ENCODE data around the gene GALNTL6.

The GALNTL6 gene

GRCh38 chr4:172983631-172984030, 1170.4 kb downstream of the GALNTL6 start:
- Histone ChIP-seq H3K4me3 (ENCODE audit: low read depth, low read length) (no peak overlapping the region), H3K36me3 (ENCODE audit: control insufficient read depth, insufficient read depth, low read length) (no peaks in the 10 kb centered on the region), H3K4me1 (ENCODE audit: control insufficient read depth, insufficient read depth, low read length) (peaks cover 21% of the 10 kb centered on the region), H3K27me3 (ENCODE audit: control insufficient read depth, insufficient read depth, low read length) (no peaks in the 10 kb centered on the region), H3K9me3 (ENCODE audit: control insufficient read depth, insufficient read depth, low read length) (no peaks in the 10 kb centered on the region), H3K9ac (ENCODE audit: low read depth, low read length) (no peak overlapping the region)

- Histone ChIP-seq H3K9me3 (ENCODE audit: control insufficient read depth, insufficient read depth, low read length) (peaks cover 5% of the 10 kb centered on the region), H3K36me3 (ENCODE audit: control insufficient read depth, insufficient read depth, low read length) (no peaks in the 10 kb centered on the region), H3K9ac (ENCODE audit: low read depth, low read length) (no peak overlapping the region), H3K27me3 (ENCODE audit: control insufficient read depth, insufficient read depth, low read length) (no peaks in the 10 kb centered on the region), H3K4me1 (ENCODE audit: control insufficient read depth, insufficient read depth, low read length) (peaks cover 21% of the 10 kb centered on the region), H3K4me3 (ENCODE audit: low read depth, low read length) (no peak overlapping the region)
These were observed 1172.3 kb downstream of the GALNTL6 start for GRCh38 chr4:172985552-172985951.

GRCh38 chr4:172986114-172986513, 1172.9 kb downstream of the GALNTL6 start:
- Histone ChIP-seq H3K4me1 (ENCODE audit: control insufficient read depth, insufficient read depth, low read length) (peaks cover 21% of the 10 kb centered on the region), H3K9ac (ENCODE audit: low read depth, low read length) (no peak overlapping the region), H3K9me3 (ENCODE audit: control insufficient read depth, insufficient read depth, low read length) (peaks cover 5% of the 10 kb centered on the region), H3K4me3 (ENCODE audit: low read depth, low read length) (no peak overlapping the region), H3K27me3 (ENCODE audit: control insufficient read depth, insufficient read depth, low read length) (no peaks in the 10 kb centered on the region), H3K36me3 (ENCODE audit: control insufficient read depth, insufficient read depth, low read length) (no peaks in the 10 kb centered on the region)

- H3K9me3 ChIP-seq (ENCODE audit: control insufficient read depth, insufficient read depth, low read length), result peaks cover 5% of the 10 kb centered on the region
These were observed 1177.0 kb downstream of the GALNTL6 start for GRCh38 chr4:172989984-172990820.

GRCh38 chr4:172992648-172993378, 1179.6 kb downstream of the GALNTL6 start:
- peaks cover 5% of the 10 kb centered on the region for H3K9me3 ChIP-seq (ENCODE audit: control insufficient read depth, insufficient read depth, low read length)
- no peaks in the 10 kb centered on the region for H3K36me3 ChIP-seq (ENCODE audit: control insufficient read depth, insufficient read depth, low read length)
- H3K27me3 ChIP-seq (ENCODE audit: control insufficient read depth, insufficient read depth, low read length), result no peaks in the 10 kb centered on the region
- no peak overlapping the region for H3K9ac ChIP-seq (ENCODE audit: low read depth, low read length)
- no peak overlapping the region for H3K4me3 ChIP-seq (ENCODE audit: low read depth, low read length)
- H3K4me1 ChIP-seq (ENCODE audit: control insufficient read depth, insufficient read depth, low read length), result no peaks in the 10 kb centered on the region

More at GRCh38 chr4:172989984-172990820, 1177.0 kb downstream of the GALNTL6 start:
- H3K36me3 ChIP-seq (ENCODE audit: control insufficient read depth, insufficient read depth, low read length), result no peaks in the 10 kb centered on the region
- peaks cover 13% of the 10 kb centered on the region for H3K4me1 ChIP-seq (ENCODE audit: control insufficient read depth, insufficient read depth, low read length)
- no peak overlapping the region for H3K4me3 ChIP-seq (ENCODE audit: low read depth, low read length)
- H3K9ac ChIP-seq (ENCODE audit: low read depth, low read length), result no peak overlapping the region
- H3K27me3 ChIP-seq (ENCODE audit: control insufficient read depth, insufficient read depth, low read length), result no peaks in the 10 kb centered on the region

- H3K27me3 ChIP-seq (ENCODE audit: control insufficient read depth, insufficient read depth, low read length), result no peaks in the 10 kb centered on the region
- no peaks in the 10 kb centered on the region for H3K9me3 ChIP-seq (ENCODE audit: control insufficient read depth, insufficient read depth, low read length)
- H3K9ac ChIP-seq (ENCODE audit: low read depth, low read length), result no peak overlapping the region
- no peak overlapping the region for H3K4me3 ChIP-seq (ENCODE audit: low read depth, low read length)
- H3K36me3 ChIP-seq (ENCODE audit: control insufficient read depth, insufficient read depth, low read length), result no peaks in the 10 kb centered on the region
- H3K4me1 ChIP-seq (ENCODE audit: control insufficient read depth, insufficient read depth, low read length), result no peaks in the 10 kb centered on the region
These were observed 1182.0 kb downstream of the GALNTL6 start for GRCh38 chr4:172995161-172995560.

- Histone ChIP-seq H3K27me3 (ENCODE audit: control insufficient read depth, insufficient read depth, low read length) (no peaks in the 10 kb centered on the region), H3K9me3 (ENCODE audit: control insufficient read depth, insufficient read depth, low read length) (no peaks in the 10 kb centered on the region), H3K36me3 (ENCODE audit: control insufficient read depth, insufficient read depth, low read length) (no peaks in the 10 kb centered on the region), H3K4me3 (ENCODE audit: low read depth, low read length) (no peak overlapping the region), H3K4me1 (ENCODE audit: control insufficient read depth, insufficient read depth, low read length) (no peaks in the 10 kb centered on the region), H3K9ac (ENCODE audit: low read depth, low read length) (no peak overlapping the region)
These were observed 1182.5 kb downstream of the GALNTL6 start for GRCh38 chr4:172995704-172996103.

- H3K36me3 ChIP-seq (ENCODE audit: control insufficient read depth, insufficient read depth, low read length), result no peaks in the 10 kb centered on the region
- no peaks in the 10 kb centered on the region for H3K4me1 ChIP-seq (ENCODE audit: control insufficient read depth, insufficient read depth, low read length)
- H3K4me3 ChIP-seq (ENCODE audit: low read depth, low read length), result no peak overlapping the region
- no peaks in the 10 kb centered on the region for H3K9me3 ChIP-seq (ENCODE audit: control insufficient read depth, insufficient read depth, low read length)
- no peak overlapping the region for H3K9ac ChIP-seq (ENCODE audit: low read depth, low read length)
- H3K27me3 ChIP-seq (ENCODE audit: control insufficient read depth, insufficient read depth, low read length), result no peaks in the 10 kb centered on the region
These were observed 1183.5 kb downstream of the GALNTL6 start for GRCh38 chr4:172996571-172997216.

- H3K36me3 ChIP-seq (ENCODE audit: control insufficient read depth, insufficient read depth, low read length), result no peaks in the 10 kb centered on the region
- H3K4me1 ChIP-seq (ENCODE audit: control insufficient read depth, insufficient read depth, low read length), result no peaks in the 10 kb centered on the region
- H3K27me3 ChIP-seq (ENCODE audit: control insufficient read depth, insufficient read depth, low read length), result no peaks in the 10 kb centered on the region
- no peak overlapping the region for H3K9ac ChIP-seq (ENCODE audit: low read depth, low read length)
- no peak overlapping the region for H3K4me3 ChIP-seq (ENCODE audit: low read depth, low read length)
- H3K9me3 ChIP-seq (ENCODE audit: control insufficient read depth, insufficient read depth, low read length), result no peaks in the 10 kb centered on the region
These were observed 1184.0 kb downstream of the GALNTL6 start for GRCh38 chr4:172997217-172997609.

GRCh38 chr4:172997856-172998255, 1184.7 kb downstream of the GALNTL6 start:
- no peaks in the 10 kb centered on the region for H3K9me3 ChIP-seq (ENCODE audit: control insufficient read depth, insufficient read depth, low read length)
- no peaks in the 10 kb centered on the region for H3K36me3 ChIP-seq (ENCODE audit: control insufficient read depth, insufficient read depth, low read length)
- H3K4me3 ChIP-seq (ENCODE audit: low read depth, low read length), result no peak overlapping the region
- no peaks in the 10 kb centered on the region for H3K4me1 ChIP-seq (ENCODE audit: control insufficient read depth, insufficient read depth, low read length)
- no peak overlapping the region for H3K9ac ChIP-seq (ENCODE audit: low read depth, low read length)
- H3K27me3 ChIP-seq (ENCODE audit: control insufficient read depth, insufficient read depth, low read length), result no peaks in the 10 kb centered on the region

- no peak overlapping the region for H3K9ac ChIP-seq (ENCODE audit: low read depth, low read length)
- no peaks in the 10 kb centered on the region for H3K36me3 ChIP-seq (ENCODE audit: control insufficient read depth, insufficient read depth, low read length)
- H3K4me1 ChIP-seq (ENCODE audit: control insufficient read depth, insufficient read depth, low read length), result no peaks in the 10 kb centered on the region
These were observed 1185.6 kb downstream of the GALNTL6 start for GRCh38 chr4:172998527-172999469.

More at GRCh38 chr4:172998527-172999469, 1185.6 kb downstream of the GALNTL6 start:
- H3K27me3 ChIP-seq (ENCODE audit: control insufficient read depth, insufficient read depth, low read length), result no peaks in the 10 kb centered on the region
- no peak overlapping the region for H3K4me3 ChIP-seq (ENCODE audit: low read depth, low read length)
- no peaks in the 10 kb centered on the region for H3K9me3 ChIP-seq (ENCODE audit: control insufficient read depth, insufficient read depth, low read length)

Measured in iPS-15b (cell line).